ENCODE results near the gene DEGS1. TPM values are rescaled to one million over a fixed set of nuclear protein-coding genes. Genes with fewer than 3 reads are reported as not detected.

The DEGS1 gene
- total and polyA plus RNA-seq, 10 donors, result 29.2 to 102 (median 53.0) TPM

DNA sequence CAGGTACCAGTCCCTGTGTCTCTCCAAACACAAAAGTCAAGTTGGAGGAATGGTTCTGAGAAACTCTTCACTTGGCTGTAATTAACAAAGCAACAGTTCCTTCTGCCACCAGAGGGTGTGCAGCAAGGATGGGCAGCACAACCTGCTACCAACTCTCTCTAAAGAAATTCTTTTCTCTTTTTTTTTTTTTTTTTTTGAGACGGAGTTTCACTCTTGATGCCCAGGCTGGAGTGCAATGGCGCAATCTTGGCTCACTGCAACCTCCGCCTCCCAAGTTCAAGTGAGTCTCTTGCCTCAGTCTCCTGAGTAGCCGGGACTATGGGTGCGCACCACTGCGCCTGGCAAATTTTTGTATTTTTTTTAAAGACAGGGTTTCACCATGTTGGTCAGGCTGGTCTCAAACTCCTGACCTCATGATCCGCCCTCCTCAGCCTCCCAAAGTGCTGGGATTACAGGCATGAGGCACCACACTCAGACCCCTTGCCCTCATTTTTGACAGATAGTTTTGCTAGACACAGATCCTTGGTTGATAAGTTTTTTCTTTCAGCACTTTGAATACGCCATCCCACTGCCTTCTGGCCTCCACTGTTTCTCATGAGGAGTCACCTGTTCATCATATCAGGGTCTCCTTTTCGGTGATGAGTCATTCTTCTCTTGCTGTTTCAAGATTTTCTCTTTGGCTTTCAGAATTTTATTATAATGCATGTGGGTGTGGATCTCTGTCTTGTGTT, 12.1 kb upstream of the DEGS1 start:
- H3K36me3 ChIP-seq, result no peaks in the 10 kb centered on the region
- H3K9me3 ChIP-seq, result no peaks in the 10 kb centered on the region
- peaks cover 17 to 51% (median 28%) of the 10 kb centered on the region in 6 donors for H3K4me1 ChIP-seq
- no peak overlapping the region for H3K4me3 ChIP-seq
- peak overlapping the region in 5 of 8 donors; percentile 77 to 86 (median 83) for H3K27ac ChIP-seq
- intact Hi-C loops (cut with DNase I; ENCODE audit: low total_unique reads), result no loop called here
- H3K27me3 ChIP-seq (replicated peaks in 1 of 7), result no peaks in the 10 kb centered on the region
- WGBS, 5 donors, result 65 to 80% (median 74%) methylated on average over 9 of the region's 9 CpGs
- TF ChIP-seq POLR2AphosphoS5 (IDR thresholded peaks at IDR 0.05), result no peak
- TF ChIP-seq, protein P1, sequence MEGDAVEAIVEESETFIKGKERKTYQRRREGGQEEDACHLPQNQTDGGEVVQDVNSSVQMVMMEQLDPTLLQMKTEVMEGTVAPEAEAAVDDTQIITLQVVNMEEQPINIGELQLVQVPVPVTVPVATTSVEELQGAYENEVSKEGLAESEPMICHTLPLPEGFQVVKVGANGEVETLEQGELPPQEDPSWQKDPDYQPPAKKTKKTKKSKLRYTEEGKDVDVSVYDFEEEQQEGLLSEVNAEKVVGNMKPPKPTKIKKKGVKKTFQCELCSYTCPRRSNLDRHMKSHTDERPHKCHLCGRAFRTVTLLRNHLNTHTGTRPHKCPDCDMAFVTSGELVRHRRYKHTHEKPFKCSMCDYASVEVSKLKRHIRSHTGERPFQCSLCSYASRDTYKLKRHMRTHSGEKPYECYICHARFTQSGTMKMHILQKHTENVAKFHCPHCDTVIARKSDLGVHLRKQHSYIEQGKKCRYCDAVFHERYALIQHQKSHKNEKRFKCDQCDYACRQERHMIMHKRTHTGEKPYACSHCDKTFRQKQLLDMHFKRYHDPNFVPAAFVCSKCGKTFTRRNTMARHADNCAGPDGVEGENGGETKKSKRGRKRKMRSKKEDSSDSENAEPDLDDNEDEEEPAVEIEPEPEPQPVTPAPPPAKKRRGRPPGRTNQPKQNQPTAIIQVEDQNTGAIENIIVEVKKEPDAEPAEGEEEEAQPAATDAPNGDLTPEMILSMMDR (IDR thresholded peaks at IDR 0.05 in 8 of 11, conservative IDR thresholded peaks at IDR 0.05 in 3 of 11), result peak in 10 of 11 experiments; percentile 9 to 49 (median 36)
- DNase-seq, result no peak

DNA sequence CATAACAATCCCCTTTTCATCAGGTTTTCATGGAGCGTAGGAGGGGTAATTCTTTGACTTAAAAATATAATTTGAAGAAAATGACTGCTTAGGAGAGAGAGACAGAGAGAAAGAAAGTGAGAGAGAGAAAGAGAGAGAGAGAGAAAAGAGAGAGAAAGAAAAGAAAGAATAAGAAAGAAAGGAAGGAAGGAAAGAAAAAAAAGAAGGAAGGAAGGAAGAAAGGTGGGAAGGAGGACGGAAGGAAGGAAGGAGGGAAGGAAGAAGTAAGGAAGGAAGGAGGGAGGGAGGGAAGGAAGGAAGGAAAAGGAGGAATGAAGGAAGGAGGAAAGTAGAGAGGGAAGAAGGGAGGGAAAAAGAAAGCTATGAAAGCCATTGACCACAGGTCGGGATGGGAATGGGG, 10.8 kb upstream of the DEGS1 start:
- H3K36me3 ChIP-seq, result no peaks in the 10 kb centered on the region
- no peaks in the 10 kb centered on the region for H3K9me3 ChIP-seq
- H3K27me3 ChIP-seq (replicated peaks in 1 of 7), result no peaks in the 10 kb centered on the region
- H3K27ac ChIP-seq, result no peak overlapping the region
- no peak for TF ChIP-seq POLR2A (IDR thresholded peaks at IDR 0.05)
- TF ChIP-seq, protein P1 (IDR thresholded peaks at IDR 0.05 in 8 of 11, conservative IDR thresholded peaks at IDR 0.05 in 3 of 11), result no peak
- TF ChIP-seq POLR2AphosphoS5 (IDR thresholded peaks at IDR 0.05), result no peak
- peaks cover 17 to 48% (median 28%) of the 10 kb centered on the region in 6 donors for H3K4me1 ChIP-seq
- H3K4me3 ChIP-seq, result no peak overlapping the region
- 75 to 86% (median 80%) methylated on average over 3 of the region's 3 CpGs for WGBS, 5 donors
- intact Hi-C loops (cut with DNase I; ENCODE audit: low total_unique reads), result no loop called here
- DNase-seq, result no peak

DNA sequence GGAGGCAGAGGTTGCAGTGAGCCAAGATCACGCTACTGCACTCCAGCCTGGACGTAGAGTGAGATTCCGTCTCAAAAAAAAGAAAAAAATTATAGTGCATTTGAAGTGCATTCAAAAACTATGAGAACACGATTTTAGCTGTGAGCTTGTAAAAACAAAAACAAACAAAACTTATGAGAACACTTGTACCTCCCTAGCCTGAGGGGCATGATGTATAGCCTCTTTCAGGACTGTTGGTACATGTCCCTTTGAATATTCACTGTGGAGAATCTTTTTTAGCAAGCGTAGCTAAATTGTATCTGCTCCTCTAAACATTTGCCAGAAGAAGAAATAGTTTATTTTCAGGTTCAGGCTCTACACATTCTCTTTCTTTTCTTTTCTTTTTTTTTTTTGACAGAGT, 9.5 kb upstream of the DEGS1 start:
- H3K4me1 ChIP-seq, result peaks cover 17 to 43% (median 24%) of the 10 kb centered on the region in 6 donors
- H3K9me3 ChIP-seq, result no peaks in the 10 kb centered on the region
- no peak overlapping the region for H3K4me3 ChIP-seq
- intact Hi-C loops (cut with DNase I; ENCODE audit: low total_unique reads), result no loop called here
- no peak for TF ChIP-seq POLR2AphosphoS5 (IDR thresholded peaks at IDR 0.05)
- TF ChIP-seq POLR2A (IDR thresholded peaks at IDR 0.05), result no peak
- TF ChIP-seq, protein P1 (IDR thresholded peaks at IDR 0.05 in 8 of 11, conservative IDR thresholded peaks at IDR 0.05 in 3 of 11), result no peak
- H3K27me3 ChIP-seq (replicated peaks in 1 of 7), result no peaks in the 10 kb centered on the region
- DNase-seq, result no peak
- no peaks in the 10 kb centered on the region for H3K36me3 ChIP-seq
- 88 to 98% (median 92%) methylated on average over 5 of the region's 5 CpGs for WGBS, 5 donors
- no peak overlapping the region for H3K27ac ChIP-seq

DNA sequence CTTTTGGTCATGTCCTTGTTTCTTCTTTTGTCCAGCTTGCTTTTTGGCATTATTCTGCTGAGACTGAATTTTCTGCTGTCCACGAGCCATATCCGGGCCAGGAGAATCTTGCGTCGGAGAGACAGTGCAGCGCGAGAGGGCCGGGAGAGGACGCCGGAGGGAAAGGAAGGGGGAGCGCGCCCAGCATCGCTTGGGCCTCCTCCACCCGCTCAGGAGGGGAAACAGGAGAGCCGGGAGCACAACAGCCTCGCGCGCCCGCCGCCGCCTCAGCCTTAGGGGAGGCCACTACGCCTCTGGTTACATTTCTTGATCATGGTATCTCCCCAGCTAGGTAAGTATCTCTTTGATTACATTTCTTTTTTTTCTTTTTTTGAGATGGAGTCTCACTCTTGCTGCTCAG, 7.4 kb upstream of the DEGS1 start:
- DNase-seq, result peak; percentile 90
- Histone ChIP-seq H3K9me3 (no peaks in the 10 kb centered on the region), H3K4me1 (peaks cover 0 to 23% (median 6%) of the 10 kb centered on the region in 6 donors), H3K27me3 (replicated peaks in 1 of 7) (no peaks in the 10 kb centered on the region), H3K27ac (no peak overlapping the region), H3K4me3 (peak overlapping the region in 1 of 8 donors; percentile 39), H3K36me3 (no peaks in the 10 kb centered on the region)
- 15 to 36% (median 18%) methylated on average over 20 to 21 of the region's 21 CpGs for WGBS, 5 donors
- no peak for TF ChIP-seq POLR2A (IDR thresholded peaks at IDR 0.05)
- TF ChIP-seq, protein P1 (IDR thresholded peaks at IDR 0.05 in 8 of 11, conservative IDR thresholded peaks at IDR 0.05 in 3 of 11), result no peak
- peak in 1 of 3 donors; percentile 17 for TF ChIP-seq POLR2AphosphoS5 (IDR thresholded peaks at IDR 0.05)
- intact Hi-C loops (cut with DNase I; ENCODE audit: low total_unique reads), result no loop called here

Data from spleen (tissue), 11 donors.